Stimulated activated CD8-positive, alpha-beta memory T cell treated with anti-CD3 and anti-CD28 coated beads, Interleukin-4, amount 100 ng/mL, for 4 hours (primary cell): ENCODE results near the gene LCLAT1.

Experiments
- DNase-seq, 2 donors: peaks; one replicate each; pipeline ENCODE4 v3.0.0-alpha.2; 2020; ENCODE audit warnings: low read depth in 2 of 2, low spot score in 1 of 2

Gene LCLAT1

GRCh38 chr2:30447149-30448045 is at the start of gene LCLAT1:
LCLAT1 (plus strand) TSS chr2:30447246; CDS start chr2:30525591, 78,345 bp downstream.
- peak; percentile 73 to 81 for DNase-seq

- no peak for DNase-seq
These were observed 48.8 kb upstream of the LCLAT1 start for GRCh38 chr2:30398084-30398873.

- no peak for DNase-seq
These were observed 46.7 kb upstream of the LCLAT1 start for GRCh38 chr2:30400151-30400954.

GRCh38 chr2:30402441-30403182 is 44.4 kb upstream of the LCLAT1 start:
- no peak for DNase-seq

- no peak for DNase-seq
These were observed 43.3 kb upstream of the LCLAT1 start for GRCh38 chr2:30403592-30404312.

- no peak for DNase-seq
These were observed 42.5 kb upstream of the LCLAT1 start for GRCh38 chr2:30404319-30405259.

GRCh38 chr2:30405260-30405605 is 41.8 kb upstream of the LCLAT1 start:
- no peak for DNase-seq

GRCh38 chr2:30406853-30407252 is 40.2 kb upstream of the LCLAT1 start:
- DNase-seq: no peak

- DNase-seq: no peak
These were observed 38.1 kb upstream of the LCLAT1 start for GRCh38 chr2:30408961-30409387.

GRCh38 chr2:30410217-30410616 is 36.8 kb upstream of the LCLAT1 start:
- DNase-seq: no peak

GRCh38 chr2:30412047-30412683 is 34.9 kb upstream of the LCLAT1 start:
- no peak for DNase-seq

GRCh38 chr2:30412684-30413570 is 34.1 kb upstream of the LCLAT1 start:
- DNase-seq: no peak

GRCh38 chr2:30414961-30415360 is 32.1 kb upstream of the LCLAT1 start:
- DNase-seq: no peak

- DNase-seq: no peak
These were observed 29.8 kb upstream of the LCLAT1 start for GRCh38 chr2:30417253-30417652.

GRCh38 chr2:30421026-30421603 is 25.9 kb upstream of the LCLAT1 start:
- no peak for DNase-seq

GRCh38 chr2:30421604-30422443 is 25.2 kb upstream of the LCLAT1 start:
- no peak for DNase-seq
